BLaER1 (cell line): Measurements from ENCODE around the gene DNAJB11.
"Not testable (repeated sequence)": the region's sequence is repeated elsewhere in the genome, so short reads cannot be mapped to it uniquely, and the experiment has no call there.

Experiments
- H3K27ac ChIP-seq: shearing (Covaris generic); formaldehyde crosslinking; 2 replicates; pipeline ENCODE4 v1.8.1; 2022
- H3K27me3 ChIP-seq: shearing (Covaris generic); formaldehyde crosslinking; 2 replicates; pipeline ENCODE4 v1.8.1; 2022
- H3K36me3 ChIP-seq: shearing (Covaris generic); formaldehyde crosslinking; 2 replicates; pipeline ENCODE4 v1.8.1; 2022
- H3K4me1 ChIP-seq: shearing (Covaris generic); formaldehyde crosslinking; 2 replicates; pipeline ENCODE4 v1.8.1; 2022
- H3K4me2 ChIP-seq: shearing (Covaris generic); formaldehyde crosslinking; 2 replicates; pipeline ENCODE4 v1.8.1; 2022
- H3K4me3 ChIP-seq: shearing (Covaris generic); formaldehyde crosslinking; 2 replicates; pipeline ENCODE4 v1.8.1; 2022
- H3K9ac ChIP-seq: shearing (Covaris generic); formaldehyde crosslinking; 2 replicates; pipeline ENCODE4 v1.8.1; 2022
- H3K9me3 ChIP-seq: shearing (Covaris generic); formaldehyde crosslinking; 2 replicates; pipeline ENCODE4 v1.8.1; 2022
- H4K20me1 ChIP-seq: shearing (Covaris generic); formaldehyde crosslinking; 2 replicates; pipeline ENCODE4 v1.8.1; 2022
- Cebpa-rat ChIP-seq: shearing (Covaris generic); IDR thresholded peaks from 2 replicates; pipeline ENCODE4 v1.8.1; 2022

DNAJB11 gene

GRCh38 chr3:186530415-186530814, 40.1 kb upstream of the DNAJB11 start:
- Histone ChIP-seq H3K4me1 (peaks cover 48% of the 10 kb centered on the region), H3K36me3 (no peaks in the 10 kb centered on the region), H4K20me1 (no peaks in the 10 kb centered on the region), H3K27me3 (no peaks in the 10 kb centered on the region), H3K4me3 (no peak overlapping the region), H3K27ac (no peak overlapping the region), H3K4me2 (peak overlapping the region; percentile 60), H3K9ac (no peak overlapping the region), H3K9me3 (peaks cover 4% of the 10 kb centered on the region; the same call in 1 of the 2 replicates)
- TF ChIP-seq Cebpa-rat, result no peak

DNA sequence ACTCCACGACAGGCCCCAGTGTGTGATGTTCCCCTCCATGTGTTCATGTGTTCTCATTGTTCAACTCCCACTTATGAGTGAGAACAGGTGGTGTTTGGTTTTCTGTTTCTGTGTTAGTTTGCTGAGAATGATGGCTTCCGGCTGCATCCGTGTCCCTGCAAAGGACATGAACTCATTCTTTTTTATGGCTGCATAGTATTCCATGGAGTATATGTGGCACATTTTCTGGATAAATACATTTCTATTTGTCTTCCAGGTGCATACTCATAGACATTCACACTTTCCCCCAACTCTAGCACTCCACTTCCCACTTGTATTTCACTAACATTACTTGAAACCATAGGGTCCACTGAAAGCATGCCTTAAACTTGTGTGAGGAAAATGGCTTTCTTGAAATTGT, 38.8 kb upstream of the DNAJB11 start:
- peaks cover 36% of the 10 kb centered on the region for H3K4me1 ChIP-seq
- not testable (repeated sequence) for H3K9me3 ChIP-seq, H4K20me1 ChIP-seq, H3K4me3 ChIP-seq, H3K36me3 ChIP-seq, H3K27ac ChIP-seq, H3K27me3 ChIP-seq, H3K4me2 ChIP-seq, H3K9ac ChIP-seq

DNA sequence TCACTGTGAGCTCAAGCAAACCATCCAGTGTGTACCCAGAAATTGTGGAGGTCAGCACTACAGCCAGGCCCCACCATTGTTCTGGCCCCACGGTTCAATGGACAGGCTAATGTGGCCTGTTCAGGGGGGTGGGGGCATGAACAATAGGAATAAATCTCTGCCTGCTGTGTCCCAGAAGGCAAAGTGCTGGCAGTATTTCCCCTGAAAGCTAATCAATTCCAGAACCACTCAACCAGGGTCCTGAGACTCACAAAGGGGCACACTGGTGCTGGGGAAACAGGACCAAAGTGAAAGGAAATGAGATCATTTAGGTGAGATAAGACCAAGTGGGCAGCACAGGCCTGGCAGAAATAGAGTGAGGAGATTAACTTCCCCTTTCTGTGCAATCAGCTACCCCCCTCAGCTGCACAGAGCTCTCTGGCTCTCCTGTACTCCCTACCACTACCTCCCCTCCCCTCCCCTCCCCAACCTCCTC, 37.9 kb upstream of the DNAJB11 start:
- Histone ChIP-seq H3K27ac (peak overlapping the region; percentile 31; the same call in 1 of the 2 replicates), H3K27me3 (no peaks in the 10 kb centered on the region), H3K4me1 (peaks cover 33% of the 10 kb centered on the region), H3K9ac (no peak overlapping the region), H3K4me2 (peak overlapping the region; percentile 59), H3K9me3 (peaks cover 4% of the 10 kb centered on the region; the same call in 1 of the 2 replicates), H3K4me3 (no peak overlapping the region), H3K36me3 (no peaks in the 10 kb centered on the region), H4K20me1 (no peaks in the 10 kb centered on the region)
- no peak for TF ChIP-seq Cebpa-rat

DNA sequence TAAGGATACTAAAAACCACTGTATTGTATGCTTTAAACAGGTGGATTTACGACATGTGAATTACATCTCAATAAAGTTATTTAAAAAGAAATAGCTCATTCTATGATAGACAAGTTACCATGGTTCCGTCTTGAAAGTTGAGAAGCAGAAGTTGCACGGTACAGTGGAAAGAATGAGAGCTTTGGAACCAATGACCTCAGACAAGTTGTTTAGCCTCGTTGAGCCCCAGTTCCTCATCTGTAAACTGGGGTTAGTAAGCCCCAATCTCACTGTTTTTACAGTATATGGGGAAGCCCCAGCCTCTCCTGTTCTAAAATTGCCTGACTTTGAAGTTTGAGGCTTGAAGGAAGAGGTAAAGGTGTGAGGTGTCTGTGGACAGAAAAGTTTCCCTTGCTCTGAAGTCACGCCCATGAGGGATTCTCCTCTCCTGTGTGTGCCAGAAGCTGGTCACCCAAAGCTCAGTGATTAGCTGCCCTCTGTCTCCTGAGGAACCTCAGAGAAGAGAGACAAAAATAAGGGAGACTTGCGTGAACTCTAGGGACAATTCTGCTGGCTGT, 36.3 kb upstream of the DNAJB11 start:
- Histone ChIP-seq H3K4me2 (no peak overlapping the region), H3K4me3 (no peak overlapping the region), H4K20me1 (no peaks in the 10 kb centered on the region), H3K27me3 (no peaks in the 10 kb centered on the region), H3K9me3 (no peaks in the 10 kb centered on the region), H3K27ac (no peak overlapping the region), H3K36me3 (0 out of 2 replicates have a peak, but pooled peaks cover 3% of the 10 kb centered on the region), H3K9ac (no peak overlapping the region), H3K4me1 (peaks cover 25% of the 10 kb centered on the region)
- no peak for TF ChIP-seq Cebpa-rat

- H3K4me2 ChIP-seq, result no peak overlapping the region
- TF ChIP-seq Cebpa-rat, result no peak
- H3K27me3 ChIP-seq, result no peaks in the 10 kb centered on the region
These were observed 33.4 kb upstream of the DNAJB11 start for GRCh38 chr3:186536883-186537844.

DNA sequence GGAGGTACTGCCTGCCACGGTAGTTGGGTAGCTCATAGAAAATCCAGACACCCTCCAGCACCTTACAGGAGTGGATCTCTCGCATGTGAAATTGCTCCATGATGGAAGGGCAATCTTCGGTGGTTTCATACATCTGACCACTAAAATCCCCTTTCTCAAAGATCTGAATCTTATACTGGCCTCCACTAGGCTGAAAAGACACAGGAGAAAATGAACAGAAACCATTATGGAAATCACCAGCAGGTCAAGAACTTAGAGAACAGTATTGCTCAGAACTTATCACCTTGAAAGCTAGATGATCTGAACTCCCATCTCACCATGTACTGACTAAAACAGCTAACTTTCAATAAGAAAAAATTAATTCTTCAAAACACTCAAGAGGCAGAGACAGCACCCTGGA, 31.7 kb upstream of the DNAJB11 start:
- no peaks in the 10 kb centered on the region for H3K4me1 ChIP-seq

More at GRCh38 chr3:186536883-186537844, 33.4 kb upstream of the DNAJB11 start:
- peaks cover 7% of the 10 kb centered on the region for H3K4me1 ChIP-seq
- no peaks in the 10 kb centered on the region for H4K20me1 ChIP-seq
- H3K9me3 ChIP-seq, result no peaks in the 10 kb centered on the region
- no peak overlapping the region for H3K4me3 ChIP-seq
- H3K27ac ChIP-seq, result no peak overlapping the region
- H3K9ac ChIP-seq, result no peak overlapping the region
- H3K36me3 ChIP-seq, result 0 out of 2 replicates have a peak, but pooled peaks cover 3% of the 10 kb centered on the region

GRCh38 chr3:186540221-186540834, 30.2 kb upstream of the DNAJB11 start:
- no peaks in the 10 kb centered on the region for H4K20me1 ChIP-seq
- peaks cover 9% of the 10 kb centered on the region for H3K36me3 ChIP-seq
- H3K27ac ChIP-seq, result no peak overlapping the region
- TF ChIP-seq Cebpa-rat, result no peak
- H3K9me3 ChIP-seq, result no peaks in the 10 kb centered on the region
- no peaks in the 10 kb centered on the region for H3K4me1 ChIP-seq
- H3K9ac ChIP-seq, result no peak overlapping the region
- no peak overlapping the region for H3K4me3 ChIP-seq
- H3K4me2 ChIP-seq, result no peak overlapping the region
- H3K27me3 ChIP-seq, result no peaks in the 10 kb centered on the region

More for the DNA sequence above, 31.7 kb upstream of the DNAJB11 start:
- Histone ChIP-seq H4K20me1 (no peaks in the 10 kb centered on the region), H3K4me3 (no peak overlapping the region), H3K27me3 (no peaks in the 10 kb centered on the region), H3K36me3 (0 out of 2 replicates have a peak, but pooled peaks cover 3% of the 10 kb centered on the region), H3K9ac (no peak overlapping the region), H3K9me3 (no peaks in the 10 kb centered on the region), H3K4me2 (no peak overlapping the region), H3K27ac (no peak overlapping the region)
- no peak for TF ChIP-seq Cebpa-rat

- peaks cover 9% of the 10 kb centered on the region for H3K36me3 ChIP-seq
- TF ChIP-seq Cebpa-rat, result no peak
- H3K27ac ChIP-seq, result no peak overlapping the region
- H4K20me1 ChIP-seq, result no peaks in the 10 kb centered on the region
- H3K9ac ChIP-seq, result no peak overlapping the region
- H3K4me2 ChIP-seq, result no peak overlapping the region
- no peaks in the 10 kb centered on the region for H3K4me1 ChIP-seq
- H3K27me3 ChIP-seq, result no peaks in the 10 kb centered on the region
- H3K9me3 ChIP-seq, result no peaks in the 10 kb centered on the region
- H3K4me3 ChIP-seq, result no peak overlapping the region
These were observed 29.7 kb upstream of the DNAJB11 start for GRCh38 chr3:186540835-186541226.

DNA sequence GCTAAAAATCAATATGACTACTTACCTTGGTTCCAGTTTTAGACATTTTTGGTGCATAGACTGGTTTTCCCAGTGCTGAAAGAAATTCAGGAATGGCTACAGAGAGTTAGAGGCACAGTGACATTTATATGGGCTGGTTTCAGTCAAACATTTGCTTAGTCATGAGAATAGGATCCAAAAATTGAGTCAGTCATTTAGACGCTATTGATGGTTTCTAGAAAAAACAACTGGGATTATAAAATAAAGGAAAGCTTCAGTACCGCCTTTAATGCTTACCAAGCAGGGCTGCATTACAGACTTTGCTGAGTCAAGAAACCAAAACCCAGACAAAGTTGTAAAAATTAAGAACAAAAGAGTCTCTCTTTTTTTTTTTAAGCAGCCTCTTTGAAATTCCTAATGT, 26.2 kb upstream of the DNAJB11 start, which contains the start of gene CRYGS:
CRYGS (minus strand) TSS at position 100 of the 400 bp plus-strand sequence; CDS start at position 46, 54 bp downstream.
- no peak within 1 kb of the TSS for H3K4me3 ChIP-seq
- no peak within 1 kb of the TSS for H3K4me2 ChIP-seq
- H3K4me1 ChIP-seq, result no peaks in the 10 kb centered on the region
- no peak within 1 kb of the TSS for H3K27ac ChIP-seq
- peaks cover 36% of the 10 kb centered on the region for H3K36me3 ChIP-seq
- no peaks in the 10 kb centered on the region for H4K20me1 ChIP-seq
- H3K9ac ChIP-seq, result no peak within 1 kb of the TSS
- no peak for TF ChIP-seq Cebpa-rat
- no peaks in the 10 kb centered on the region for H3K9me3 ChIP-seq
- no peaks in the 10 kb centered on the region for H3K27me3 ChIP-seq
